ENCODE data around the gene ADGRD1.

The ADGRD1 gene

GRCh38 chr12:130966443-130967030, 12.8 kb downstream of the ADGRD1 start:
- DNase-seq (ENCODE audit: low spot score): no peak

DNA sequence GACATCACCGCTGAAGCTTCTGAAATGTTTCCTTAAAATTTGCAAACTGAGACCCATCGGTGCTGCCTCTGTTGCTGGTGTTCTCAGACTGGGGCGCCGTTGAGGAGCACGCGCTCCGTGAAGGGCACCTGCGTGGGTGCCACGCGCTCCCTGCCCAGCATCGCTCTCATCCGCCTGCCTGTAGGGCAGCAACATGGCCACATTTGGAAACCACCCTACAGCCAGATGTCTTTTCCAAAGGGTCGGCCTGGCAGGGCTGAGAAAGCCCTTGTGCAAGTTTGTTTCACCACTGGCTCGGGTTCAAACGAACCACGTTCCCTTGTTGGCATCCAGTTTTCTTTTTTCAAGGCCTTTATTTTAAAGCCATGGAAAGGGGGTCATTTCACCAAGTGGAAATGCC, 13.9 kb downstream of the ADGRD1 start:
- no peak for DNase-seq (ENCODE audit: low spot score)

DNA sequence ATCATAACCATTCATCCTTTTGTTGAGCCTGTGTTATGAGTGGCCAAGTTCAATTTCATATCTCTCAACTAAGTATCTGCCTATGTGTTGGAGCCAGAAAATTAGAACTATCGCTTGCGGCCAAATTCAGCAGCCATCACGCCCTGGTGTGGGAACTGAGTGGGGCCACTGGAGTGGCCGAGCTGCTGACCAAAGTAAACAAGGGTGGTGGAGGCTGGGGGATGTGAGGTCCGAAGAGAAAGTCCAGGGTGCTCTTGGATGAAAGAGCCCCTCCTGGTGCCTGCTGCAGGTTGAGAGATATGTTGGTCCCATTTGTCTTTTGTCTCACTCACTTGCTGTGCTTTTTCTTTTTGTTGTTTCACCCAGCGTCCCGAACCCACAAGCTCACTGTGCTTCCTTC, 14.9 kb downstream of the ADGRD1 start:
- DNase-seq (ENCODE audit: low spot score): no peak

DNA sequence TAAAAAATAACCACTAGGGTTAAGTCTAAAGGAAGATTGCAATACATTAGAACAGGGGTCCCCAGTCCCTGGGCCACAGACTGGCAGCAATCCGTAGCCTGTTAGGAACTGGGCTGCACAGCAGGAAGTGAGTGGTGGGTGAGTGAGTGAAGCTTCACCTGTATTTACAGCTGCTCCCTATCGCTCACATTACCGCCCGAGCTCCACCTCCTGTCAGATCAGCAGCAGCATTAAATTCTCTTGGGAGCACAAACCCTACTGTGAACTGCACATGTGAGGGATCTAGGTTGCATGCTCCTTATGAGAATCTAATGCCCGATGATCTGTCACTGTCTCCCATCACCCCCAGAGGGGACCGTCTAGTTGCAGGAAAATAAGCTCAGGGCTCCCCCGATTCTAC, 15.5 kb downstream of the ADGRD1 start:
- DNase-seq (ENCODE audit: low spot score): no peak

DNA sequence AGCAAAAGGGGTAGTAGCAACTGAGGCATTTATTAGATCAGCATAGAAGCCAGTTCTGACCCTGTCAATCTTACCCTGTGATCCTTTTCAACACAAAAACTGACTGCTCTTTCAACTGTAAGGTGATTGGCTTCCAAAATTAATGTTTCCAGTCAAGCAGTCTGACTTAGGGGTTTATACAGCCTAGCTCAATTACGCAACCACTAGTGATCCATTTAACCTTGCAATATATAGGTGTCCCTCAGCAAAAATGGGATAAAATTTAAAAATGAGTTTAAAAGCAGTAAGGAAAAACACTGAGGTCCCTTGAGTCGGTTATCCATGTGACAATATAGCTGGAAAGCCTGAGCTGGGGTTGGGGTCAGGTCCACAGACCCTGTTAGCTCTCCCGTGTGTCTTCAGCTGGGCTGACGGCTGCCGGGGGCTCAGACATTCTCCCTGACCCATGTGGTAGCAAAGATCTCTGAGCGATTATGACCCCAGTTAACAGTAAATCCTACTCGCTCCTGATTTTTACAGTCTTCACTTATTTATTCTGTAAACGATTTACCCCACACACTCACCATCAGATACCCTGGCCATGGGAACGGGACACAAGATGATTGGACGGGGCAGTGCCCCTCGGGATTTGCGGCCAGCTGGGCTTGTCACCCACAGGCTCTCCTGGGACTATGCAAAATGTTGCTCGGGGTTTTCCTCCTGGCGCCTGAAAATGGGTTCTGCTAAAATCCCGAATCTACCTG, 16.6 kb downstream of the ADGRD1 start:
- DNase-seq (ENCODE audit: low spot score): no peak

- DNase-seq (ENCODE audit: low spot score): no peak
These were observed 17.2 kb downstream of the ADGRD1 start for GRCh38 chr12:130970908-130971233.

GRCh38 chr12:130971925-130972585, 18.3 kb downstream of the ADGRD1 start:
- no peak for DNase-seq (ENCODE audit: low spot score)

- DNase-seq (ENCODE audit: low spot score): no peak
These were observed 18.9 kb downstream of the ADGRD1 start for GRCh38 chr12:130972586-130972950.

GRCh38 chr12:130973109-130973508, 19.4 kb downstream of the ADGRD1 start:
- DNase-seq (ENCODE audit: low spot score): no peak

- no peak for DNase-seq (ENCODE audit: low spot score)
These were observed 20.2 kb downstream of the ADGRD1 start for GRCh38 chr12:130973906-130974305.

DNA sequence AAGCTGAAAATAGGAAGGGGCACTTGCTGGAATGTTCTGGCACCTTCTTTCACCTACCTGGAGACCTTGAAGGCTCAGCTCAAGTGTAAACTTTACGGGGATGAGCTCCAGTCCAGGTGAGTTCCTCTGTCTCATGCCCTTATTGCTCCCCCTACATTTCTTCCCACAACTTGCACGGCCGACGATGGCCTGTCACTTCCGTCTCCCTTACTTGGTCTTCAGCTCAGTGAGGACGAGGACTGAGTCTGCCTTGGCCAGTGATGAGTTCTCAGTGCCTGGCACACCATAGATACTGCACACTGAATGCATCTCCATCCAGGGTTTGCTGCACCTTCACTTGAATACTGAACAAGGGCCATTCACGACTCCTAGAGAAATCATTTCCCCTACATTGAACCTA, 21.4 kb downstream of the ADGRD1 start:
- no peak for DNase-seq (ENCODE audit: low spot score)

DNA sequence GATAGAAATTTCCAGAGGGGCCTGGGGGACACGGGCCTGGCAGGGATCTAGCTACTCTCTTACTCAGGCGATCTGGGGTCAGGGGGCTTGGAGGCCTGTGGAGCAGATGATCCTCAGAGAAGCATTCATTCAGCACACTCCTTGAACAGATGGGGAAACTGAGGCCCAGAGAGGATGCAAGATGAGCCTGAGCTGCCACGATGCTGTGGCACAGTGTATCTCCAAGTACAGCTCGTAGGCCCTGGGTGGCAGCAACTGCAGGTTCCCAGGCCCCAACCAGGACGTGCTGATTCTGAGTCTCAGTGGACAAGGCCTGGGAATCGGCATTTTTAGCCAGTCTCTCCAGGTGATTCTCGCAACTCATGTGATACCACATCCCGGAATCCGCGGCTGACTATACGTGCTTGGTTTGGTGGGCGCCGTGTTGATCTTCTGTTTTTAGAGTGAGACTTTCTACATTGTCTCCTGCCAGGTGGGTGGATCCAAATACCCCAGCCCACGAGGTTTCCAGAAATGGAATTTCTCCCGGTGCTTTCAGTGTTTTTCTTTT, 22.5 kb downstream of the ADGRD1 start:
- DNase-seq (ENCODE audit: low spot score): no peak

GRCh38 chr12:130977046-130977742, 23.5 kb downstream of the ADGRD1 start:
- DNase-seq (ENCODE audit: low spot score): no peak

- no peak for DNase-seq (ENCODE audit: low spot score)
These were observed 24.0 kb downstream of the ADGRD1 start for GRCh38 chr12:130977743-130978095.

GRCh38 chr12:130978785-130979184, 25.1 kb downstream of the ADGRD1 start:
- no peak for DNase-seq (ENCODE audit: low spot score)

GRCh38 chr12:130981074-130981742, 27.5 kb downstream of the ADGRD1 start:
- DNase-seq (ENCODE audit: low spot score): no peak

GRCh38 chr12:130981911-130982310, 28.2 kb downstream of the ADGRD1 start:
- DNase-seq (ENCODE audit: low spot score): no peak

DNA sequence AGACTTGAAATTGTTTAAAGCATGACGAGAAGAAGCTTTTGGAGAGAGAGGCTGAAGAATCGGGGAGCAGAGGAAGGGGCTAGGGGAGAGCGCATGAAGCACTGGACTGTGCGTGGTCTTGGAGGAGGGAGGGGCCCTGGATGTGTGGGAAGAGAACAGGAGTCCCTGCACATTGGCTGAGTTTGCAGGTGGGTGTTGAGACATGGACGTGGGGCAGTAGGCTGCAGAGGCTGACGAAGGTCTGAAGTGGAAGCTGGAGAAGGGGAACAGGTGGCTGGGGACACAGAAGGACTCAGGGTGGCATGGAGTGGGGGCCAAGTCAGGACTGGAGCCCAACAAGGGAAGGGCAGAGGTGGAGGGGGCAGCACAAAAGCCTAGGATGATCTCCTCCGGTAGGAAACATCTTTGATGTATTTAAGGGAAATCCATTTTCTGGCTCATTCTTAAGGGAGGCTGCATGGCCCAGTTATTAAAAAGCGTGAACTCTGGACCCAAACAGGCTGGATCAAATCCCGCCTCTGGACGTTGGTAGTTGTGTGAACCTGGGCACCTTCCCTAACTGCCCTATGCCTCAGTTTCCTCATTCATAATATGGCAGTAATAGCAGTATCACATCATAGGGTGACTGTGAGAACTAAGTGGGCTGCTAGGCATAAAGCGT, 29.0 kb downstream of the ADGRD1 start:
- no peak for DNase-seq (ENCODE audit: low spot score)

- DNase-seq (ENCODE audit: low spot score): no peak
These were observed 29.8 kb downstream of the ADGRD1 start for GRCh38 chr12:130983328-130984017.

DNA sequence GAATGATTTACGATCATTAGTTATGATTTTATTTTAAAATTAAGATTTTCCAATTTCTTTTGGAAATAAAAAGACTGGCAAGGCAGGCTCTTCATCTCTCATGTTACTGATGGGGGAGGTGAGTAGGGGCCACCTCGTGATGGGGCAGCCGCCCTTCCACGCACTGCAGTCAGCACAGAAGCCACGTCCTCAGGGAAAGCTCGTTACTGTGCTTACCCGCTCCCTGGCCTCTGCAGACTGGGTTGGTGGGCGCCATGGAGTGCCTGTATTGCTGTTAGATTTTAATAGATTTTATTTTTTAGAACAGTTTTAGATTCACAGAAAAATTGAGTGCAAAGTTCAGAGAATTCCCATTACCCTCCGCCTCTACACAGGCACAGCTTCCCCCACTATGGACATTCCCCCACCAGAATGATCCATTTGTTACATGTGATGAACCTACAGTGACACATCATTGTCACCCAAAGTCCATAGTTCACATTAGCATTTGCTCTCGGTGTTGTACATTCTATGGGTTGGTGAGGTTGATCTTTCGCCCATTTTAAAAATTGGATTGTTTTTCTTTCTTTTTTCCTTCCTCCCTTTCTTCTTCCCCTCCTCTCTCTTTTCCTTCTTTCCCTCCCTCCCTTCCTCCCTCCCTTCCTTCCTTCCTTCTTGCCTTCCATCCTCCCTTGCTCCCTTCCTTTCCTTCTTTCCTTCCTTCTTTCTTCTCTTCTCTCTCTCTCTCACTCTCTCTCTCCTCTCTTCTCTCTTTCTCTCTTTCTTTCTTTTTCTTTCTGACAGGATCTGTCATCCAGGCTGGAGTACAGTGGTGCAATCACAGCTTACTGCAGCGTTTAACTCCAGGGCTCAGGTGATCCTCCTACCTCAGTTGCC, 30.7 kb downstream of the ADGRD1 start:
- DNase-seq (ENCODE audit: low spot score): no peak
